Stomach smooth muscle (tissue), 2 donors: ENCODE measurements around the gene NME4.

Source experiments
- H3K27ac ChIP-seq: one replicate; pipeline ENCODE4 v1.7.0; 2013; ENCODE audit warnings: mild to moderate bottlenecking, low read length, inconsistent platforms
- H3K27me3 ChIP-seq, 2 donors: one replicate each; pipeline ENCODE4 v1.7.0; 2013; ENCODE audit warnings: low read length in 2 of 2; ENCODE audit not compliant: insufficient read depth in 2 of 2, control insufficient read depth in 1 of 2
- H3K36me3 ChIP-seq, 2 donors: one replicate each; pipeline ENCODE4 v1.7.0; 2013; ENCODE audit warnings: low read length in 2 of 2; ENCODE audit not compliant: control insufficient read depth in 2 of 2, insufficient read depth in 2 of 2
- H3K4me1 ChIP-seq: one replicate; pipeline ENCODE4 v1.7.0; 2013; ENCODE audit warnings: low read length; ENCODE audit not compliant: control insufficient read depth, insufficient read depth
- H3K4me3 ChIP-seq, 2 donors: one replicate each; pipeline ENCODE4 v1.7.0; 2013; ENCODE audit warnings: low read length in 2 of 2
- H3K9ac ChIP-seq, 2 donors: one replicate each; pipeline ENCODE4 v1.7.0; 2013; ENCODE audit warnings: low read length in 2 of 2, mild to moderate bottlenecking in 1 of 2
- H3K9me3 ChIP-seq, 2 donors: one replicate each; pipeline ENCODE4 v1.7.0; 2013; ENCODE audit warnings: low read length in 2 of 2; ENCODE audit not compliant: control insufficient read depth in 2 of 2
- donor health status: healthy.
- donor health status: Pancreatic carcinoma.

The NME4 gene

DNA sequence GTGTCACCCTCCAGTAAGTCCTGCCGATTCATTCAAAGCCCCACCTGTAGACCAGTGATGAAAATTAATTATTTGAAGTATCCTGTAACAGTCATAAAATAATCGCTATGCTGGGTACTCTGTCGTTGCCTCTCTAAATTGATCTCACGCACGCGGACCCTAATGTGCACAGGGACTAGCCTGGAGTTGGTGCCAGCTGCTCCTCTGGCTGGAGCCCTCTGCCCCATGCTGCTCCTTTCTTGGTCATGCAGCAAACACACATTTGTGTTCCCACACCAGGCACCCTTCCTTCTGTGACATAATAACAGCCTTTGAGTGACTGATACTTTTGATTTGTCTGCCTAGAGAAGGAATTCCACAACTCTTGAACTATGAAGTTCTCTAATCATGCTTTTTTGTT lies 44.4 kb downstream of the NME4 start:
- Histone ChIP-seq H3K9ac (no peak overlapping the region), H3K27me3 (no peaks in the 10 kb centered on the region), H3K36me3 (peaks cover 0 to 7% of the 10 kb centered on the region in 2 donors), H3K27ac (no peak overlapping the region), H3K4me1 (no peaks in the 10 kb centered on the region), H3K9me3 (no peaks in the 10 kb centered on the region), H3K4me3 (no peak overlapping the region)

- Histone ChIP-seq H3K4me3 (no peak overlapping the region), H3K27ac (no peak overlapping the region), H3K4me1 (no peaks in the 10 kb centered on the region), H3K36me3 (peaks cover 0 to 7% of the 10 kb centered on the region in 2 donors), H3K9ac (no peak overlapping the region), H3K9me3 (no peaks in the 10 kb centered on the region), H3K27me3 (no peaks in the 10 kb centered on the region)
Observed at GRCh38 chr16:442976-443375, 46.0 kb downstream of the NME4 start.

DNA sequence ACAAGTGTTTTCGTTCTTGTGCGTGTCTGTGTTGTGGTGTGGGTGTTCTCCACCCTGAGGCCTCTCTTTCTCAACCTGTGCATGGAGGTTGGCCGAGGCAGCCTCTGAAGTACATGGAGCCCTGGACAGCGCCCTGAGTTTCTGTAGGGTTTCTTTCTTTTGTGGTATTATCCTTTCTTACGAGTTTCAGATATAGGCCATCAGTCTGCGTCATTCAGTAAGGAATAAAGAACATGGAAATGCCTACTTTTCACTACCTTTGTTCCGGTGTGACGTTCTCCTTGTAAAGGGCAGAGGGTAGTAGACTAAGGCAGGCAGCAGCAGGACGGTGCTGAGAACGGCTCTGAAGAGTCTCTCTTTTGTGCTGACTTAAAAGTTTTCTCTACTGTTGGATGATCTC lies 47.0 kb downstream of the NME4 start:
- Histone ChIP-seq H3K4me3 (no peak overlapping the region), H3K27ac (no peak overlapping the region), H3K4me1 (no peaks in the 10 kb centered on the region), H3K27me3 (no peaks in the 10 kb centered on the region), H3K9ac (no peak overlapping the region), H3K9me3 (no peaks in the 10 kb centered on the region), H3K36me3 (peaks cover 0 to 7% of the 10 kb centered on the region in 2 donors)

DNA sequence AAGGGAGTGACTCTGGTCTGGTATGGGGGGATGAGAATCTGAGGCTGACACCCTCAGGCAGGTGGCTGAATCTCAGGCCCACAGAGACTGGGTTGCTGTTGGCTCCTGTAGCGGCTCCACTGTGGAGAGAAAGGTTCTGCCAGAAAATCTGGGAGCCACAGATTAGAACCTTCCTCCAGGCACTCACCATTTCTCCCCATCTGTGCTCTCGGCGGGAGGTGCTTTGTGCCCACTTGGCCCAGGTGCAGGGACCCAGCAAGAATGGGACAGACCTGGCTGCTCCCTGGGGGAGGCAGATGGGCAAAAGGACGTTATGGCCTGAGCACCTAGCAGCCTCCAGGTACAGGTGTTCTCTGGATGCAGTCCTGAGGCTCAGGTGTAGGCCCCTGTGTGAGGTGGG lies 48.6 kb downstream of the NME4 start:
- Histone ChIP-seq H3K4me1 (no peaks in the 10 kb centered on the region), H3K36me3 (peaks cover 0 to 4% of the 10 kb centered on the region in 2 donors), H3K9ac (no peak overlapping the region), H3K4me3 (no peak overlapping the region), H3K9me3 (no peaks in the 10 kb centered on the region), H3K27me3 (no peaks in the 10 kb centered on the region), H3K27ac (no peak overlapping the region)
